Heart left ventricle (tissue), 16 donors: Measurements from ENCODE around the gene TMEM223. TPM values are rescaled to one million over a fixed set of nuclear protein-coding genes. Genes with fewer than 3 reads are reported as not detected.

Experiments
- ATAC-seq, 4 donors: fragments of 200-7000 bp; cut with Tn5 transposase; one replicate each; pipeline ENCODE4 v1.9.1; 2020 to 2022; ENCODE audit warnings: moderate library complexity in 4 of 4, mild to moderate bottlenecking in 3 of 4, moderate number of reproducible peaks in 1 of 4
- DNase-seq, 5 donors: peaks; one replicate each; pipeline ENCODE4 v3.0.0-alpha.2; 2020
- H3K27ac ChIP-seq, 12 donors: fragments of 200-600 bp; sonication (generic) in 4 of 12; one replicate each; pipeline versions ENCODE4 v1.5.0 to v1.8.0; 2016 to 2022; ENCODE audit warnings: mild to moderate bottlenecking in 2 of 12
- H3K27me3 ChIP-seq, 9 donors: fragments of 200-600 bp; sonication (generic) in 2 of 9; one replicate each; pipeline versions ENCODE4 v1.5.1 to v1.8.0; 2016 to 2022; ENCODE audit warnings: mild to moderate bottlenecking in 3 of 9
- H3K36me3 ChIP-seq, 9 donors: fragments of 200-600 bp; sonication (generic) in 2 of 9; one replicate each; pipeline versions ENCODE4 v1.5.0 to v1.8.0; 2018 to 2022; ENCODE audit warnings: mild to moderate bottlenecking in 2 of 9
- H3K4me1 ChIP-seq, 12 donors: fragments of 200-600 bp; sonication (generic) in 4 of 12; one replicate each; pipeline versions ENCODE4 v1.5.0 to v1.8.0; 2016 to 2022; ENCODE audit warnings: mild to moderate bottlenecking in 3 of 12
- H3K4me3 ChIP-seq, 12 donors: fragments of 200-600 bp; sonication (generic) in 4 of 12; one replicate each; pipeline versions ENCODE4 v1.5.0 to v1.8.0; 2017 to 2022; ENCODE audit warnings: mild to moderate bottlenecking in 9 of 12, moderate library complexity in 4 of 12
- H3K9me3 ChIP-seq, 12 donors: fragments of 200-600 bp; sonication (generic) in 4 of 12; one replicate each; pipeline versions ENCODE4 v1.5.0 to v1.8.0; 2016 to 2022; ENCODE audit warnings: mild to moderate bottlenecking in 1 of 12
- POLR2A ChIP-seq, 2 donors: fragments of 450-650 bp; IDR thresholded peaks; one replicate each; pipeline ENCODE4 v1.6.1; 2017; ENCODE audit warnings: antibody characterized with exemption in 2 of 2, mild to moderate bottlenecking in 2 of 2, moderate library complexity in 2 of 2
- WGBS, 4 donors: extraction: QIAGEN DNeasy Blood & Tissue Kit in 2 of 4; methylation state at CpG; one replicate each; pipeline versions ENCODE4 v1.1.5 to v1.1.7; 2013 to 2018; 5-methylcytosine and 5-hydroxymethylcytosine counted together
- intact Hi-C, 10 donors: fragments of 100-400 bp; cut with DNase I; formaldehyde crosslinking; loops; one replicate each; pipeline versions ENCODE4 v1.11.1 to v1.14.2; 2022
- polyA plus RNA-seq, 2 donors: library from polyadenylated mRNA; stranded (reverse); fragments of 200-250 nt; gene quantifications; one replicate each; pipeline ENCODE4 v1.2.3, GENCODE V29; 2013
- total RNA-seq, 9 donors: library from RNA; depleted of rRNA in 2 of 9; stranded (reverse); fragments of >200 nt in 2 of 9; fragmentation: NEBNext Ultra II Directional in 3 of 9; extraction: Animal tissue kit (Norgen Biotek cat#: 25700) in 3 of 9; gene quantifications; one replicate each; pipeline versions ENCODE4 v1.1.0 to v1.2.4, GENCODE V29; 2016 to 2023
- TF ChIP-seq, protein P1 (sequence below), 12 donors: fragments of 200-600 bp; sonication (generic) in 4 of 12; IDR thresholded peaks; one replicate each; pipeline versions ENCODE4 v1.5.0 to v1.8.0; 2018 to 2022; ENCODE audit warnings: antibody characterized with exemption in 12 of 12, mild to moderate bottlenecking in 5 of 12
- donor health status: ischemic (EF 13 %, LVEDD 7.1; RV severe dilation, severe dysfunction).
- donor health status: healthy with polysubstance abuse.
- donor health status: DM: no; HTN: yes; CAD: no.
- donor health status: DM: no; HTN: no; CAD: no.
- donor health status: ischemic (EF 25% LVEDD 6.9; RV normal size, moderate dysfunction).
- donor health status: ischemic (EF 25% LVEDD 5.7; RV mildly dilated, moderate dysfunction).
- donor health status: healthy.
- donor health status: DM: yes; HTN: yes; CAD: no.
- donor health status: ischemic (EF 35%, LVEDD 5.7; RV mildly dilated, moderate dysfunction).
- donor health status: nonischemic (EF 11% LVEDD 7.7; RV severe dilation, severe dysfunction).
- donor health status: DM: yes; HTN: yes; CAD: no.
- donor health status: PGD.
- donor health status: ischemic (EF 29% LVEDD 5.4; RV normal size, mild dysfunction).
- donor health status: nonischemic (EF 23%, LVEDD 6.1; RV moderate dilation, normal function).

Gene TMEM223
- total and polyA plus RNA-seq, 11 donors, result 19.0 to 55.6 (median 26.3) TPM

GRCh38 chr11:62816557-62816956 lies 24.8 kb upstream of the TMEM223 start:
- peak overlapping the region in 1 of 12 donors; percentile 18 for H3K4me3 ChIP-seq
- intact Hi-C loops, result no loop called here
- H3K4me1 ChIP-seq, result peaks cover 0 to 26% (median 0%) of the 10 kb centered on the region in 12 donors
- peak overlapping the region in 1 of 12 donors; percentile 87 for H3K27ac ChIP-seq
- peaks cover 0 to 86% (median 78%) of the 10 kb centered on the region in 9 donors for H3K36me3 ChIP-seq
- DNase-seq (no peak), ATAC-seq (peak in 1 of 4 donors; percentile 49)
- no peak for TF ChIP-seq POLR2A (IDR thresholded peaks at IDR 0.05)
- TF ChIP-seq, protein P1, sequence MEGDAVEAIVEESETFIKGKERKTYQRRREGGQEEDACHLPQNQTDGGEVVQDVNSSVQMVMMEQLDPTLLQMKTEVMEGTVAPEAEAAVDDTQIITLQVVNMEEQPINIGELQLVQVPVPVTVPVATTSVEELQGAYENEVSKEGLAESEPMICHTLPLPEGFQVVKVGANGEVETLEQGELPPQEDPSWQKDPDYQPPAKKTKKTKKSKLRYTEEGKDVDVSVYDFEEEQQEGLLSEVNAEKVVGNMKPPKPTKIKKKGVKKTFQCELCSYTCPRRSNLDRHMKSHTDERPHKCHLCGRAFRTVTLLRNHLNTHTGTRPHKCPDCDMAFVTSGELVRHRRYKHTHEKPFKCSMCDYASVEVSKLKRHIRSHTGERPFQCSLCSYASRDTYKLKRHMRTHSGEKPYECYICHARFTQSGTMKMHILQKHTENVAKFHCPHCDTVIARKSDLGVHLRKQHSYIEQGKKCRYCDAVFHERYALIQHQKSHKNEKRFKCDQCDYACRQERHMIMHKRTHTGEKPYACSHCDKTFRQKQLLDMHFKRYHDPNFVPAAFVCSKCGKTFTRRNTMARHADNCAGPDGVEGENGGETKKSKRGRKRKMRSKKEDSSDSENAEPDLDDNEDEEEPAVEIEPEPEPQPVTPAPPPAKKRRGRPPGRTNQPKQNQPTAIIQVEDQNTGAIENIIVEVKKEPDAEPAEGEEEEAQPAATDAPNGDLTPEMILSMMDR (IDR thresholded peaks at IDR 0.05), result no peak
- WGBS, 4 donors, result 84 to 92% (median 86%) methylated on average over 8 of the region's 8 CpGs
- H3K27me3 ChIP-seq, result no peaks in the 10 kb centered on the region
- no peaks in the 10 kb centered on the region for H3K9me3 ChIP-seq

- Histone ChIP-seq H3K4me1 (peaks cover 0 to 18% (median 1%) of the 10 kb centered on the region in 12 donors), H3K36me3 (peaks cover 0 to 44% (median 29%) of the 10 kb centered on the region in 9 donors), H3K4me3 (no peak overlapping the region), H3K9me3 (no peaks in the 10 kb centered on the region), H3K27me3 (no peaks in the 10 kb centered on the region), H3K27ac (no peak overlapping the region)
- intact Hi-C loops, result no loop called here
- 77 to 85% (median 79%) methylated on average over 2 of the region's 2 CpGs for WGBS, 4 donors
- DNase-seq, result no peak
- TF ChIP-seq, protein P1 (IDR thresholded peaks at IDR 0.05), result no peak
- no peak for TF ChIP-seq POLR2A (IDR thresholded peaks at IDR 0.05)
- ATAC-seq, result no peak
Measured at GRCh38 chr11:62811659-62812058, 19.9 kb upstream of the TMEM223 start.

DNA sequence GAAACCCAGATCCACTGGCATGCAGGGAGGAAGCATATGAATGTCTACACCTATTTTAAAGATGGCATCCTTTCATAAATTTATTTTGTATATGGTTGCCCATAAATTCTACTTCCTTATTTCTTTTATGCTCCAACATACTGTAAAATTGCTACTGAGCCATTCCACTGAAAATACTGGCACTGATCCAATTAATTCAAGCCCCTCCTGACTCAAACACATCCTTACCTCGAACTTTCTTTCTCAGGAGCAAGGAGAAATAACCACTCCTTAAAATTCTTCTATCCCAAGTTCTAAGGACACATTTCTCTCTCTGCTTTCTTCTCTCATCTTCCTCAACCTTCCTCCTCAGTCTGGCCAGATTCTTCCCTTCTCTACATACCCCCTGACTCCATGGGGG lies 18.9 kb upstream of the TMEM223 start:
- TF ChIP-seq, protein P1 (IDR thresholded peaks at IDR 0.05), result no peak
- no peak for TF ChIP-seq POLR2A (IDR thresholded peaks at IDR 0.05)
- WGBS, 4 donors, result 30 to 38% (median 35%) methylated on average over 1 of the region's 1 CpG
- ATAC-seq (no peak), DNase-seq (no peak)
- Histone ChIP-seq H3K9me3 (no peaks in the 10 kb centered on the region), H3K36me3 (peaks cover 0 to 35% (median 20%) of the 10 kb centered on the region in 9 donors), H3K4me1 (peaks cover 0 to 20% (median 7%) of the 10 kb centered on the region in 12 donors), H3K27ac (no peak overlapping the region), H3K27me3 (no peaks in the 10 kb centered on the region), H3K4me3 (no peak overlapping the region)
- intact Hi-C loops, result no loop called here

DNA sequence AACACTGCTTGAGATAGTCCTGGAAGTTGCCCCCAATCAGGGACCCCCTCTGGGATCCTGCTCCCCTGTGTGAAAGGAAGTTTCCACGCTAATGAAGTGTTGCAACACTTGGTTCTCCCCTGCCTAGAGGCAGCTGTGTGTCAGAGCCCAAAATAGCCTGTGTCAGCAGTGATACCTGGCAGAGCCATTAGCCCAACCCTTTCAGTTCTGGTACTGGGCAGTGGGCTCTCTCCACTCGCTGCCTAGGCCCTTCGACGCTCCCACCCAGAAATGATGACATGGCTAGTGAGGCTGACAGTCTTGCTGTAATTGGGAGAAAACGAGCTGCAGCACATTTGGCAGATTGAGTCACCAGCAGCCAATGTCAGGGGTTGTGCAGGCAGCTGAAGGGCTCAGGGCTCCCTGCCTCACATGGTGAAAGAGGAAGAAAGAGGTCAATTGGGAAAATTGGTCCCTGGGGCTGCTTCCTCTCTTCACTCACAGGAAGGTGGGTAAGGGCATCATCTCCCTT lies 14.9 kb upstream of the TMEM223 start:
- Histone ChIP-seq H3K9me3 (no peaks in the 10 kb centered on the region), H3K27ac (peak overlapping the region; percentile 56 to 95 (median 90)), H3K36me3 (peaks cover 0 to 31% (median 22%) of the 10 kb centered on the region in 9 donors), H3K27me3 (no peaks in the 10 kb centered on the region), H3K4me1 (peaks cover 0 to 39% (median 22%) of the 10 kb centered on the region in 12 donors), H3K4me3 (peak overlapping the region in 4 of 12 donors; percentile 12 to 91 (median 83))
- TF ChIP-seq POLR2A (IDR thresholded peaks at IDR 0.05), result no peak
- TF ChIP-seq, protein P1 (IDR thresholded peaks at IDR 0.05), result no peak
- WGBS, 4 donors, result 33 to 57% (median 46%) methylated on average over 5 of the region's 5 CpGs
- intact Hi-C loops, result no loop called here
- ATAC-seq, result peak; percentile 51 to 70 (median 66)
- DNase-seq, result peak in 4 of 5 donors; percentile 33 to 63 (median 48)
